Stimulated activated CD8-positive, alpha-beta memory T cell treated with anti-CD3 and anti-CD28 coated beads, Interleukin-15, amount 100 ng/mL, for 48 hours (primary cell): ENCODE results near the gene HOXD12.

Experiments
- DNase-seq, 2 donors: peaks; one replicate each; pipeline ENCODE4 v3.0.0-alpha.2; 2020; ENCODE audit warnings: low read depth in 2 of 2

HOXD12 gene

GRCh38 chr2:176105730-176106580, 6.4 kb downstream of the HOXD12 start:
- no peak for DNase-seq

- no peak for DNase-seq
Observed at GRCh38 chr2:176106581-176107539, 7.3 kb downstream of the HOXD12 start, which contains the start of gene HOXD11. Gene HOXD11, plus strand, starts transcription at chr2:176107280. Its CDS starts 76 bp downstream, at chr2:176107356.

DNA sequence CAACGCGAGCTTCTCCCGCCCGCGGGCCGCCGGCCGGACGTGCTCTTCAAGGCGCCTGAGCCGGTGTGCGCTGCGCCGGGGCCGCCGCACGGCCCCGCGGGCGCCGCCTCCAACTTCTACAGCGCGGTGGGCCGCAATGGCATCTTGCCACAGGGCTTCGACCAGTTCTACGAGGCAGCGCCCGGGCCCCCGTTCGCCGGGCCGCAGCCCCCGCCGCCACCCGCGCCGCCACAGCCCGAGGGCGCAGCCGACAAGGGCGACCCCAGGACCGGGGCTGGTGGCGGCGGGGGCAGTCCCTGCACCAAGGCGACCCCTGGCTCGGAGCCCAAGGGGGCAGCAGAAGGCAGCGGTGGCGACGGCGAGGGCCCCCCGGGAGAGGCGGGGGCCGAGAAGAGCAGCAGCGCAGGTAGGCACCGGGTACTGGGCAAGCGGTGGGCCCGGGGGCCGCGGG, 8.2 kb downstream of the HOXD12 start:
- DNase-seq = no peak

GRCh38 chr2:176109192-176109901, 9.8 kb downstream of the HOXD12 start:
- no peak for DNase-seq

- DNase-seq = no peak
Observed at GRCh38 chr2:176109946-176110345, 10.4 kb downstream of the HOXD12 start.

- no peak for DNase-seq
Observed at GRCh38 chr2:176110415-176111308, 11.1 kb downstream of the HOXD12 start.

- DNase-seq = no peak
Observed at GRCh38 chr2:176111309-176111663, 11.7 kb downstream of the HOXD12 start.

- no peak for DNase-seq
Observed at GRCh38 chr2:176111846-176112374, 12.3 kb downstream of the HOXD12 start.

DNA sequence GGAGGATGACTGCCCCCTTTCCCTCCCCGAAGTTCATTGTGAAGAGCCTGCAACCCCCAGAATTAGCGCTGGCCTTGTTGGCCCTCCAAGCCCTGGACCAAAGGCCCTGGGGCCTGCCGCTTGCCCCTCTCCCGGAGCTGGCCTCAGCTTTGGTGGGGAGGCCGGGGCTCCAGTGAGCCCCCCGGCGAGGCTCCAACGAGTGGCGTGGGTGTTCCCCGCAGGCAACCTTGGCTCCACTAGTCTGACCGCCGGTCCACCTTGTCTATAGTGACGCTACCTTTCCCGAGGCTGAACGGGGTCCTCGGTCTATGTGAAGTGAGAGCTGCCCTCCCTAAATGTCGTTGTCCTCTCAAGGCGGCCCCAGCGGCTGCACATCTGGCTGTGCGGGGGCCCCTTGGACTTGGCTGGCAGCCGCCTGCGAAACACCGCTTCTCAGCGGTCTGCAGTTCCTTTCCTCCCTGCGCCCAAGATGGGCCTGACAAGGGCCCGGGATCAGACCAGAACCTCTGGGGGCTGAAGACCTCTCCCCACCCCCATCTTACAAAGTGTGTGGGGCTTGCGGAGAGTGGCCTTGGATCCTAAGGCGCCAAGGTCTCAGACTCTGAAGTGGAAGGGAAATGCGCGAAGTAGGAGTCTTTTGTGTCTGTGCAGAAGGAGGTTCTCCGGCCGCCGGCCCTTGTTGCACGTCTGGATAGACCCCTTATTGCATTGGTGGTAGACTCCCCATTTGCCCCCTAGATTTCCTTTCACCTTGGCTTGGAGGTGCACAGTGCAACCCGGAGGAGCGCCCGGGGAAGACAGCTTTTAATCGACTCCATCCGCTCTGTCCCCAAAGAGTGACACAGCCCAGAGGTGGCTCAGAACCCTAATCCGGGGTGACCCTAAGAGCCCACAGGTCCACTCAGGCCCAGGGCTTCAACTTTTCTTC, 13.0 kb downstream of the HOXD12 start:
- DNase-seq = no peak

- DNase-seq = no peak
Observed at GRCh38 chr2:176114120-176114929, 14.7 kb downstream of the HOXD12 start.

GRCh38 chr2:176114930-176115625, 15.5 kb downstream of the HOXD12 start:
- no peak for DNase-seq

DNA sequence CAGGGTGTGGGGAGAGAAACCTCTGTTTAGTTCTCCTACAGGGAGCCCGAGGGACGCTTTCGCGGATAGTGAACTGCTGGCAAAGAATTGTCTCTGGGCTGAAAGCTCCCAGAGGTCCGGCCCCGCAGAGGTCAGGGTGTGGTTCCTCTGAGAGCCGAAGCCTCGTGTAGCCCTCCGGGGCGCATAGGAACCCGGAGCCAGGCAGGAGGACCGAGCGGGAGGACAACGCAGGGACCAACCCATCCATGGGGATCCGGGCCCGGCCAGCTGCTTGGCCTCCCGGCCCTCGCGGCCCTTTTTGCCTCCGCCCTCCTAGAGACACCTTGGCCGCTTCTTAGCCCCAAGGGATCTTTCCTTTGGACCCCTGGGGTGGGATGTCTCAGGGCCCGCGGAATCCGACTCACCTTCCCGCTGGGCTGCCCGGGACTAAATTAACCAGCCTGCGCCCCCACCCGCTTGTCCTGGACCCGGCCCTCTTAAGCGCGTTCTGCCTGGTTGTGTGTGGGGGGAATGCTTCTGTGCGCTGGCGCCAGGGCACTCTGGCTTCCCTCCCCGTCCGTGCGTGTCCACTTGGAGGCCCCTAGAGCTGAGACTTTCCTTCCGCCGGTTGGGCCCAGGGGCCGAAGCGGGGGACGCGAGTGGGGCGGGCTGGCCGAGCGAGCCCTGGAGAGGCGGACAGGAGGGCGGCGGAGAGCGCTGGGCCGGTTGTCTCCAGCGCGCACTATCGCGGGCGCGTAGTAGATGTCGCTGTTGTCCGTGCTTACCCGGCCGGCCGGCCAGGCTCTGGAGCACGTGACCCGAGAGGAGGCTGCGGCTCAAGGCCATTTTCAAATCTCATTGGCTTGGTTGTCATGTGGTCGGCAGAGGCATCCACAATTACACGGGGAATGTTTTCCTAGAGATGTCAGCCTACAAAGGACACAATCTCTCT, 16.6 kb downstream of the HOXD12 start, which contains the start of gene HOXD10:
HOXD10 (plus strand) TSS at position 896 of the 931 bp plus-strand sequence. CDS start 56 bp downstream, outside the sequence.
- no peak for DNase-seq

DNA sequence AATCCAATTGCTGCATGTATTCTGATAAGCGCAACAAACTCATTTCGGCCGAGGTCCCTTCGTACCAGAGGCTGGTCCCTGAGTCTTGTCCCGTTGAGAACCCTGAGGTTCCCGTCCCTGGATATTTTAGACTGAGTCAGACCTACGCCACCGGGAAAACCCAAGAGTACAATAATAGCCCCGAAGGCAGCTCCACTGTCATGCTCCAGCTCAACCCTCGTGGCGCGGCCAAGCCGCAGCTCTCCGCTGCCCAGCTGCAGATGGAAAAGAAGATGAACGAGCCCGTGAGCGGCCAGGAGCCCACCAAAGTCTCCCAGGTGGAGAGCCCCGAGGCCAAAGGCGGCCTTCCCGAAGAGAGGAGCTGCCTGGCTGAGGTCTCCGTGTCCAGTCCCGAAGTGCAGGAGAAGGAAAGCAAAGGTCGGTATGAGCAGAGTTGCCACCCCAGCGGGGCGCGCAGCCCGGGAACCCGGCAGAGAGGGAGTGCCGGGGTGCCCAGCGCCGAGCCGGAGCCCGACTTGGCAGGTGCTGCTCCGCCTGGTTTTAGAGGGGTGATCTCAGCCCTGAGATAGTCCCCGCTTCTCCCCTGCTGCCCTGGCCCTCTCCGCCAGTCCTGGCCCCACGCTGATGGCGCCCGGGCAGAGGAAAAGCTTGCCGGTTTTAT, 17.7 kb downstream of the HOXD12 start:
- no peak for DNase-seq

DNA sequence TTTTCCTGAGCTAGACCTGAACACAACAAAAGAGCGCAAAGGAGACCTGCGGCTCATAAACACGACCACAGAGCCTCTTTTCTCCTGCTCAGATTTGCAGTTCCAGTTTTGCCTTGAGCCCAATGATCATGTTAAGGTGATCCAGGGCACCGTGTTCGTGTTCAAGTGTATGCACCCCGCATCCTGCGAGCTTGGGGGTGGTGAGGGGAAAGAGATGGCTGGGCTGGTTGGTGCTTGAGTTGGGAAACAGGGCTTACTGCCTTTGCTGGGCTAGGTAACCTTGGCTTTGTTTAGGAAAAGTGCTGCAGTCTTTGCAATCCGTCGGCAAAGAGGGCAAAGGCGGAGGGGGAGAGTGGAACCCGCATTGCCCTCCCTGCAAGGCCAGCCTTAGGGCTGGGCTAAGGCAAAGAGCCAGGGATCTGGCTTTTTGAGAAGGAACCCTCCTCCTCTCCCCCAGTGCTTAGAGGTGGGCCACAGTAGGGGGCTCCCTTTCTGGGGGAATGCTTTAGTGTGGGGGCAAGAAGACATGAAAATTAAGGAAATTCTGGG, 18.3 kb downstream of the HOXD12 start:
- DNase-seq = no peak

DNA sequence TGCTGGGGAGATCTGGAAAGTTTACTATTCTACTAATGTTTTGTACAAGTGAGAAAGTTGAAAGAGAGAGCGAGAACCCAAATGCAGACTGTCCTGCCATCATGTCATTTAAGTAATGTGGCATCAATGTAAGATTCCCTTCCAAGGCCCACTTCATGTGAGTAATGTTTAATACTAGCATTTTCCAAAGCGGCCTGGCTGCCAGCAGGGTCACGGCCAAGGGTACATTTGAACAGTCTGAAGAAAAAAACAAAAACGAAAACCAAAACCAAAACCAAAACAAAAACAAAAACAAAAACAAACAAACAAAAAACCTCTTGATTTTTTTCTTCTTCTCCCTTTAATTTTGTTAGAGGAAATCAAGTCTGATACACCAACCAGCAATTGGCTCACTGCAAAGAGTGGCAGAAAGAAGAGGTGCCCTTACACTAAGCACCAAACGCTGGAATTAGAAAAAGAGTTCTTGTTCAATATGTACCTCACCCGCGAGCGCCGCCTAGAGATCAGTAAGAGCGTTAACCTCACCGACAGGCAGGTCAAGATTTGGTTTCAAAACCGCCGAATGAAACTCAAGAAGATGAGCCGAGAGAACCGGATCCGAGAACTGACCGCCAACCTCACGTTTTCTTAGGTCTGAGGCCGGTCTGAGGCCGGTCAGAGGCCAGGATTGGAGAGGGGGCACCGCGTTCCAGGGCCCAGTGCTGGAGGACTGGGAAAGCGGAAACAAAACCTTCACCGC, 19.2 kb downstream of the HOXD12 start:
- no peak for DNase-seq
